Measurements from ENCODE around the gene KCNJ2.

KCNJ2 gene

GRCh38 chr17:70205401-70205800 lies 36.1 kb downstream of the KCNJ2 start:
- Histone ChIP-seq H3K4me2 (ENCODE audit: insufficient read depth, low read length) (no peak overlapping the region), H3K36me3 (ENCODE audit: insufficient read depth, low read length) (no peaks in the 10 kb centered on the region), H3K79me2 (ENCODE audit: insufficient read depth, low read length) (no peaks in the 10 kb centered on the region), H3K4me3 (ENCODE audit: low read depth in 1 of 2, low read length in 2 of 2) (no peak overlapping the region), H4K20me1 (ENCODE audit: insufficient read depth, low read length) (no peaks in the 10 kb centered on the region), H3K27me3 (ENCODE audit: insufficient read depth, low read length, poor library complexity) (no peaks in the 10 kb centered on the region), H2AFZ (ENCODE audit: low read depth, low read length) (no peak overlapping the region), H3K27ac (ENCODE audit: low read length) (no peak overlapping the region), H3K9me3 (ENCODE audit: insufficient read depth, low read length, severe bottlenecking) (no peaks in the 10 kb centered on the region), H3K4me1 (ENCODE audit: insufficient read depth, low read length) (no peaks in the 10 kb centered on the region), H3K9ac (ENCODE audit: low read depth, low read length) (no peak overlapping the region)
- DNase-seq (no peak), ATAC-seq (ENCODE audit: insufficient read depth, low read depth) (no peak)
- no peak for TF ChIP-seq CTCF (IDR thresholded peaks at IDR 0.05; ENCODE audit: borderline replicate concordance, extremely low read depth, low read length, poor library complexity, severe bottlenecking)
- no peak for TF ChIP-seq EZH2 (IDR thresholded peaks at IDR 0.05; ENCODE audit: borderline replicate concordance, low read depth, low read length, severe bottlenecking)

DNA sequence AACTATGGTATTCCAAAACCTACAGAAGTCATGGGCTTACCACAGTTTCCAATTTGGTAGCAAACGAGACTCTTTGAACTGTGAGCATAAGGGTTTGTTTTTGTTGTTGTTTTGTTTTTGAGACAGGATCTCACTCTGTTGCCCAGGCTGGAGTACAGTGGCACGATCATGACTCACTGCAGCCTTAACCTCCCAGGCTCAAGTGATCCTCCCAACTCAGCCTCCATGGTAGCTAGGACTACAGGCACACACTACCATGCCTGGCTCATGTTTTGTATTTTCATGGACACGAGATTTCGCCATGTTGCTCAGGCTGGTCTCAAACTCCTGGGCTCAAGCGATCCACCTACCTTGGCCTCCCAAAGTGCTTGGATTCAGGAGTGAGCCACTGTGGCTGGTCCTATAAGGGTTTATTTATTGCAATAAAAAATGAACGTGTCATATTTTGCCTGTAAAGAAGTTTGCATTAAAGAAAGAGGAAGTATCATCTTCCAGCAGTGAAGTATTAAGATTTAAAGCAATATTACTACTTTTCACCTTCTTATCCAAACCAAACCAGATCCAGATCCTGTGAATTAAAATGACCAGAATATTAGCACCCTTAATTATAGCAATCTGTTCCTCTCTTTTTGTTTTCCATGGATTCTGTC lies 37.2 kb downstream of the KCNJ2 start:
- Histone ChIP-seq H3K9me3 (ENCODE audit: insufficient read depth, low read length, severe bottlenecking) (no peaks in the 10 kb centered on the region), H3K4me1 (ENCODE audit: insufficient read depth, low read length) (no peaks in the 10 kb centered on the region), H3K4me3 (ENCODE audit: low read depth in 1 of 2, low read length in 2 of 2) (no peak overlapping the region), H3K27me3 (ENCODE audit: insufficient read depth, low read length, poor library complexity) (no peaks in the 10 kb centered on the region), H3K27ac (ENCODE audit: low read length) (no peak overlapping the region), H3K9ac (ENCODE audit: low read depth, low read length) (no peak overlapping the region), H3K36me3 (ENCODE audit: insufficient read depth, low read length) (no peaks in the 10 kb centered on the region), H4K20me1 (ENCODE audit: insufficient read depth, low read length) (no peaks in the 10 kb centered on the region), H2AFZ (ENCODE audit: low read depth, low read length) (no peak overlapping the region), H3K79me2 (ENCODE audit: insufficient read depth, low read length) (no peaks in the 10 kb centered on the region), H3K4me2 (ENCODE audit: insufficient read depth, low read length) (no peak overlapping the region)
- DNase-seq = no peak
- TF ChIP-seq EZH2 (IDR thresholded peaks at IDR 0.05; ENCODE audit: borderline replicate concordance, low read depth, low read length, severe bottlenecking) (no peak), CTCF (IDR thresholded peaks at IDR 0.05; ENCODE audit: borderline replicate concordance, extremely low read depth, low read length, poor library complexity, severe bottlenecking) (no peak)
- ATAC-seq (ENCODE audit: insufficient read depth, low read depth) = no peak

GRCh38 chr17:70207184-70207583 lies 37.9 kb downstream of the KCNJ2 start:
- no peak overlapping the region for H3K4me3 ChIP-seq (ENCODE audit: low read depth in 1 of 2, low read length in 2 of 2)
- no peaks in the 10 kb centered on the region for H4K20me1 ChIP-seq (ENCODE audit: insufficient read depth, low read length)
- TF ChIP-seq EZH2 (IDR thresholded peaks at IDR 0.05; ENCODE audit: borderline replicate concordance, low read depth, low read length, severe bottlenecking) (no peak), CTCF (IDR thresholded peaks at IDR 0.05; ENCODE audit: borderline replicate concordance, extremely low read depth, low read length, poor library complexity, severe bottlenecking) (no peak)
- no peak overlapping the region for H2AFZ ChIP-seq (ENCODE audit: low read depth, low read length)
- H3K4me2 ChIP-seq (ENCODE audit: insufficient read depth, low read length) = no peak overlapping the region
- H3K27me3 ChIP-seq (ENCODE audit: insufficient read depth, low read length, poor library complexity) = no peaks in the 10 kb centered on the region
- H3K4me1 ChIP-seq (ENCODE audit: insufficient read depth, low read length) = no peaks in the 10 kb centered on the region
- H3K9me3 ChIP-seq (ENCODE audit: insufficient read depth, low read length, severe bottlenecking) = no peaks in the 10 kb centered on the region
- no peak for DNase-seq
- no peak overlapping the region for H3K27ac ChIP-seq (ENCODE audit: low read length)
- no peaks in the 10 kb centered on the region for H3K79me2 ChIP-seq (ENCODE audit: insufficient read depth, low read length)
- ATAC-seq (ENCODE audit: insufficient read depth, low read depth) = no peak
- H3K9ac ChIP-seq (ENCODE audit: low read depth, low read length) = no peak overlapping the region
- no peaks in the 10 kb centered on the region for H3K36me3 ChIP-seq (ENCODE audit: insufficient read depth, low read length)

Measured in DND-41 (cell line).